GM19324 (cell line): ENCODE measurements around the gene IZUMO1.

ENCODE experiments used
- ATAC-seq: cut with Tn5 transposase; IDR thresholded peaks from one replicate; pipeline ENCODE4 v1.9.1; 2021; ENCODE audit warnings: mild to moderate bottlenecking, moderate library complexity; ENCODE audit not compliant: unreplicated experiment, low FRiP score

Gene IZUMO1

DNA sequence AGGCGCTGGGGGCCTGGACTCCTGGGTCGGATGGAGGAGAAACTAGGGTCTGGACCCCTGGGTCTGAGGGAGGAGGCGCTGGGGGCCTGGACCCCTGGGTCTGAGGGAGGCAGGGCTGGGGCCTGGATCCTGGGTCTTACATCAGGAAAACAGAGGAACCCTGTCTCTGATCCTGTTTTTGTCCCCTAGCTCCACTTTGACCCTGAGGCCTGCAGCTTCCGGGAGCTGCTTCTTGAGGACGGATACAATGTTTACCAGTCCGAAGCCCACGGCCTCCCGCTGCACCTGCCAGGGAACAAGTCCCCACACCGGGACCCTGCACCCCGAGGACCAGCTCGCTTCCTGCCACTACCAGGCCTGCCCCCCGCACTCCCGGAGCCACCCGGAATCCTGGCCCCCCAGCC, 11.0 kb upstream of the IZUMO1 start:
- no peak for ATAC-seq

DNA sequence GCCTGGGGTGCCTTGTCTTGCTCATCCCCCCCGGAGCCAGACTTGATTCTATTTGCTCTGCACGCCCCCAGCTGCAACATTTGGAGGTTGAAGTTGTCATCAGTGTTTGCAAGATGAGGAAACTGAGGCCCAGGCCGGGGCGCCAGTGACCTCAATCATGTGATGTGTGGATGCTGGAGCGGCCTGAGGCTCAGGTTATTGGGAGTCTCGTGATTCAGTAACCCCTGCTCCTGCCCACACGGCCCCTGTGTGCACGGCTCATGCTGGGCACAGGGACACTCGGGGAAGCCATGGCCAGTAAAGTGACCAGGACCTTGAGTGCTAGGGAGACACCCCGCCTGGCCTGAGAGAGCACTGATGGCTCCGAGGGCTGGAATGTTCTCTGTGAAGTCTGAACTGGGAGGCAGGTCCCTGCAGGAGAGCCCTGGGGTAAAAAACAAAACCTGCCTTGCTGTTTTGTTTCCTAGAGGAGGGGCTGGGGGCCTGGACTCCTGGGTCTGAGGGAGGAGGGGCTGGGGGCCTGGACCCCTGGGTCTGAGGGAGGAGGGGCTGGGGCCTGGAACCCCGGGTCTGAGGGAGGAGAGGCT, 10.5 kb upstream of the IZUMO1 start:
- ATAC-seq, result no peak

DNA sequence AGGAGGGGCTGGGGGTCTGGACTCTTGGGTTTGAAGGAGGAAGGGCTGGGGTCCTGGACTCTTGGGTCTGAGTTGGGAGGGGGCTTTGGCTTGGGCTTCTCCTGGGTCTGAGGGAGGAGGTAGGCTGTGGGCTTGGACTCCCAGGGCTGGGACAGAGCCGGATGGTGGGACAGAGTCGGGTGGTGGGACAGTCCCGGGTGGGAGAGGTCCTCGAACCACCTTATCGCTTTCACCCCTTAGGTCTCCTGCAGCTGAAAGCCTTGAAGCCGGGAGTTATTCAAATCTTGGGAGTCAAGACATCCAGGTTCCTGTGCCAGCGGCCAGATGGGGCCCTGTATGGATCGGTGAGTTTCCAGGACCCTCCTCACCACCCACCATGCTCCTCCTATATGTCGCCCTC, 10.0 kb upstream of the IZUMO1 start:
- ATAC-seq, result no peak

DNA sequence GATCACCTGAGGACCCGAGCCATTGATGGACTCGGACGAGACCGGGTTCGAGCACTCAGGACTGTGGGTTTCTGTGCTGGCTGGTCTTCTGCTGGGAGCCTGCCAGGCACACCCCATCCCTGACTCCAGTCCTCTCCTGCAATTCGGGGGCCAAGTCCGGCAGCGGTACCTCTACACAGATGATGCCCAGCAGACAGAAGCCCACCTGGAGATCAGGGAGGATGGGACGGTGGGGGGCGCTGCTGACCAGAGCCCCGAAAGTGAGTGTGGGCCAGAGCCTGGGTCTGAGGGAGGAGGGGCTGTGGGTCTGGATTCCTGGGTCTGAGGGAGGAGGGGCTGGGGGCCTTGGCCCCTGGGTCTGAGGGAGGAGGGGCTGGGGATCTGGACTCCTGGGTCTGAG, 9.5 kb upstream of the IZUMO1 start:
- no peak for ATAC-seq

DNA sequence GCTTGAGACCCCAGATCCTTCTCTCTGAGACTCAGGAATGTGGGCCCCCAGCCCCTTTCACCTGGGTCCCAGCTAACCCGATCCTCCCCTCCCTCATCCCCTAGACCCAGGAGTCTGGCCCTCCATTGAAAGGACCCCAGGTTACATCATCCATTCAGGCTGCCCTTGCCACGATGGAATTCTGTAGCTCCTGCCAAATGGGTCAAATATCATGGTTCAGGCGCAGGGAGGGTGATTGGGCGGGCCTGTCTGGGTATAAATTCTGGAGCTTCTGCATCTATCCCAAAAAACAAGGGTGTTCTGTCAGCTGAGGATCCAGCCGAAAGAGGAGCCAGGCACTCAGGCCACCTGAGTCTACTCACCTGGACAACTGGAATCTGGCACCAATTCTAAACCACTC, 9.1 kb upstream of the IZUMO1 start:
- ATAC-seq, result no peak

DNA sequence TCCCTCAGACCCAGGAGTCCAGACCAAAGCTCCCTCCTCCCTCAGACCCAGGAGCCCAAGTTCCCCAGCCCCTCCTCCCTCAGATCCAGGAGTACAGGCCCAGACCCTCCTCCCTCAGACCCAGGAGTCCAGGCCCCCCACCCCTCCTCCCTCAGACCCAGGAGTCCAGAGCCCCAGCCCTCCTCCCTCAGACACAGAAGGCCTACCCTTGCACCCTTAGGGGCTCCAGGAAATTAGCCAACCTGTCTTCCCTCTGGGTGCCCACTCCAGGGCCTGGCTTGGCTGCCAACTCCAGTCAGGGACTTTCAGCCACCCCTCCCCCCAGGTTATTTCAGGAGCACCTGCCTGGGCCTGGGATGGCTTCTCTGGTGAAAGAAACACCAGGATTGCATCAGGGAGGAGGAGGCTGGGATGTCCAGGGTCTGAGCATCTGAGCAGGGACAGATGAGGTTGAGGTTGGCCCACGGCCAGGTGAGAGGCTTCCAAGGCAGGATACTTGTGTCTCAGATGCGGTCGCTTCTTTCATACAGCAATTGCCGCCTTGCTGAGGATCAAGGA, 8.5 kb upstream of the IZUMO1 start, which contains the start of gene FGF21:
Gene FGF21, plus strand, starts transcription at position 441 of the 558 bp plus-strand sequence. CDS start 713 bp downstream, outside the sequence.
- no peak for ATAC-seq

DNA sequence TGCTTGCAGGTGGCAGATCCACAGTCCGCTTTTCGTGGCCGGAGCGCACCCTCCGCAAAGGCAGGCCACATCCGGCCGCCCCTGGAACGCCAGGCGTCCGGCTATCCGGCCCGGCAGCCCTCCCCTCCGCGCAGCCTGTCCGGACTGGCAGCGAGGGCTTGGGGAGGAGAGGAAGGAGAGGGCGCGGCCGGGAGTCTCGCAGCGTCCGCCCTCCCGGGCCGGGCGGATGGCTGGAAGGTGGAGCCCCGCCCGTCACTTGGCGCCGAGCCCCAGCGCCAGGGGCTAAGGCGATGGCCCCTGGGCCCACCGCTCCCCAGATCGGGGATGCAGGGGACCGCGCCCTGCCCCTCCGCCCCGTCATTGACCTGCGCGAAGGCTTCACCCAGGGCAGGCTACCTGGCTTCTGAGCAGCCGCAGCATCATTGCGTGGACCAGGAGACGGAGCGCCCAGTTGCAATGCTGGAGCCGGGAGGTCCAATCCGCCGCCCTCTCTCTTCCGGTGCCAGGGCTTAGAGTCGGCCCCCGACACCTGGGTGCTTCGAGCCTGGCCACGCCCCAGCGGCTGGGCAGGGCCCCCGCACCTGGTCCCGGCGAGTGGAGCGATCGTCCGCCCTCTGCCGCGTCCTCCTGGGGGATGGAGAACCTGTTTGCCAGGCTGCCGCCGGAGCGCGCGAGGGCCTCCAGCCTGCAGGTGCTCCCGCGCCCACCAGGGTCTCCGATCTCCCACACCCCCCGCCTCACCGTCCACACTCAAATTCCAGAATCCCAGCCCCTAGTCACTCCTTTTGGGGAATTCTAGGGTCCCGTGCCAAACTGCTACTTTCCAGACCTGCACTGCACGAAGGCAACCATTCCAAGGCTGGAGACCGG, 6.0 kb upstream of the IZUMO1 start, which contains the start of gene FUT1:
Gene FUT1, minus strand, starts transcription at position 146 of the 870 bp plus-strand sequence. CDS start 1,360 bp downstream, outside the sequence.
- ATAC-seq, result no peak

DNA sequence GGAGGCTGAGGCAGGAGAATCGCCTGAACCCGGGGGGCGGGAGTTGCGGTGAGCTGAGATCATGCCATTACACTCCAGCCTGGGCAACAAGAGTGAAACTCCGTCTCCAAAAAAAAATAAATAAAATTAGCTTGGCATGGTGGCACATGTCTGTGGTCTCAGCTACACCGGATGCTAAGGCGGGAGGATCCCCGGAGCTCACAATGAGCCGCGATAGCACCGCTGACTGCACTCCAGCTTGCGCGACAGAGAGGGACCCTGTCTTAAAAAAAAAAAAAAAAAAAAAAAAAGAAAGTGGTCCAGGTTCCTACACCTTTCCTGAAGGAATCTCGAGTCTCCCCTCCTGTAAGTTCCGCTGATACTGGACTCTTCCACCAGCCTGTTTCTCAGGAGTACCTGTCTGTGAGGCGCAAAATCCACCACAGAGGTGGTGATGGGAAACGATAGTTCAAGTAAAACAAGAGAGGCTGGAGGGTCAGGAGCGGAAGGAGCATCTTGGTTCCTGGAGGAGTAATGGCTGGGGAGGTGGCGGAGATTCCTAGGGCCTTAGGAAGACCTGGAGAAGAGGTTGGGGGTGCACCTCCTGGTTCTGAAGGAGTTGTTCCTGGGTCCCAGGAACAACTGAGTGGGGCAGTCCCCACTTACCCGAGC, 5.3 kb upstream of the IZUMO1 start:
- ATAC-seq, result no peak

DNA sequence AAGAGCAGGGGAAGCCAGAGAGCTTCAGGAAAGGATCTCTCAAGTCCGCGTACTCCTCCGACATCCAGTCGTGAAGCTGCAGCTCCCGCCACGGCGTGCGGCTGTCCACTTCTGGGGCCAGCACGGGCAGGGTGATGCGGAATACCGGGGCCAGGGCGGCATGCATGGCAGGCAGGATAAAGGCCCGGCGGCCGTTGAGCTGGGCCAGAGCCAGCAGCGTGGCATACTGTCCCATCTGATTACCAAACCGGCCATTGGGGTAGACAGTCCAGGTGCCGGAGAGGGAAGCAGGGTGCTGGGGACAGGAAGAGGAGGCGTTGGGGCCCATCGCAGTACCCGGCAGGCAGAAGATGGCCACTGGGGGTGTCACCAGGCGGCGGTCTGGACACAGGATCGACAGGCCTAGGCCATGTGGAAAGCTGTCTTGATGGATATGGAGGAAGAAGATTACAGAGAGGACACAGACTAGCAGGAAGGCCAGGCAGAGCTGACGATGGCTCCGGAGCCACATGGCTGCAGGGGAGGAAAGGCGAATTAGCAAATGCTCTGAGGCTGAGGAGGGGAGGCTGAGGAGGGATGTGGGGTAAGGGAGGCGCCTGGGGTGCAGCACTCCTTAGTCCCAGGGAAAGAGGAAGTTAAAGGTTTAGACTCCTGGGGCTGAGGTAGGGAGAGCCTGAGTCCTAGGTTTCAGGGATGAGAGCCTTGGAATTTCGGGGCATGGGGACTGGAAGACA, 4.2 kb upstream of the IZUMO1 start:
- ATAC-seq, result no peak

DNA sequence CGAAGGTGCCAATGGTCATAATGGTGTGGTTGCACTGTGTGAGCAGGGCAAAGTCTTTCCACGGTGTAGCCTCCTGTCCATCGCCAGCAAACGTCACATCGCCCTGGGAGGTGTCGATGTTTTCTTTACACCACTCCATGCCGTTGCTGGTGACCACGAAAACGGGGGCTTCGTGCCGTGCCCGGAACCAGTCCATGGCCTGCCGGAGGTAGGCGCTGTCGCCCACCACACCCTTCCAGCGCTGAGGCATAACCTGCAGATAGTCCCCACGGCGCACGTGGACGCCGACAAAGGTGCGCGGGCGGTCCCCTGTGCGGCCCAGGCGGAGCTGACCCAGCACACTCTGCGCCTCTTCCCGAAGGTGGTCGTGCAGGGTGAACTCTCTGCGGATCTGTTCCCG, 3.6 kb upstream of the IZUMO1 start:
- ATAC-seq, result no peak

DNA sequence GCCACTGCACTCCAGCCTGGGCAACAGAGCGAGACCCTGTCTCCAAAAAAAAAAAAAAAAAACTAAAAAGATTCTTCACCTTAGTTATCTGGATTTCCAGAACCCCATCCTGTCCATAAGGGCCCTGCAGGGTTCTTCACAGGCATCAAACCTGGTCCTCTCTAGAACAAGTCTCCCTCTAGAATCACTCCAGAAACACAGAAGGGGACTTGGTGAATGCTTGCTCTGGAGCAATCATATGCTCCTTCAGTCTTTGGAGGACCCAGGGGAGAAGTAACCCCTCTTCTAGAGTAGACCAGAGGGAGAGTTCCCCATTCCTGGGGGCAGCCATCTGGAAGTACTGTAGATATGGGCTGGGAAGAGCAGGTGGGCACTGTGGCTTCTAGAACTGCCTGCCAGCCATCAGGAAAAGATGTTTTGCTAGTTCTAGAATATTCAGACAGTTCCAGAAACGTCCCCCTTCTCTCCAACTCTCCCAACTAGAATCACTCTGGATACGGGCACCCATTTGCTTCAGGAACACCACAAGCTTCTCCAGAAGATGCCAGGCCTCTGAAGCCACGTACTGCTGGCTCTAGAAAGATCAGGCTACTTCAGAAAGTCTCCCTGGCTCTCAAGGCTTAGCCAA, 3.0 kb upstream of the IZUMO1 start:
- no peak for ATAC-seq

DNA sequence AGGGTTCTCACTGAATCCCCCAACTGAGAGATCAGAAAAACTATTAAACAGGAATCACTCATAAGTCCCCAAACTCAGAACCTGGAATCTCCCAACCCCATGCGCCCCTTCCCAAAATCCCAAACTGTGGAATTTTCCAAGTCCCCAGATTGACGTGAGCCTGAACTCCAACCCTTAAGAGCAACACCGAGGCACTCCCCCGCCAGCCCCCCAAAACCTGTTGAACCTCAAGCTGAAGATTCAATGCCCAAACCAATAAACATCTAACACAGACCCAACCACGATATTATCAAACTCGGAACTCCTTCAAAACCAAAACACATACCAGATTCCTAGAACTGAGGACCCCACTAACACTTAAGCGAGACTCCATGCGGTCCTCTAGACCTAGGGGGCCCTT, 599 bp downstream of the IZUMO1 start:
- ATAC-seq, result no peak

DNA sequence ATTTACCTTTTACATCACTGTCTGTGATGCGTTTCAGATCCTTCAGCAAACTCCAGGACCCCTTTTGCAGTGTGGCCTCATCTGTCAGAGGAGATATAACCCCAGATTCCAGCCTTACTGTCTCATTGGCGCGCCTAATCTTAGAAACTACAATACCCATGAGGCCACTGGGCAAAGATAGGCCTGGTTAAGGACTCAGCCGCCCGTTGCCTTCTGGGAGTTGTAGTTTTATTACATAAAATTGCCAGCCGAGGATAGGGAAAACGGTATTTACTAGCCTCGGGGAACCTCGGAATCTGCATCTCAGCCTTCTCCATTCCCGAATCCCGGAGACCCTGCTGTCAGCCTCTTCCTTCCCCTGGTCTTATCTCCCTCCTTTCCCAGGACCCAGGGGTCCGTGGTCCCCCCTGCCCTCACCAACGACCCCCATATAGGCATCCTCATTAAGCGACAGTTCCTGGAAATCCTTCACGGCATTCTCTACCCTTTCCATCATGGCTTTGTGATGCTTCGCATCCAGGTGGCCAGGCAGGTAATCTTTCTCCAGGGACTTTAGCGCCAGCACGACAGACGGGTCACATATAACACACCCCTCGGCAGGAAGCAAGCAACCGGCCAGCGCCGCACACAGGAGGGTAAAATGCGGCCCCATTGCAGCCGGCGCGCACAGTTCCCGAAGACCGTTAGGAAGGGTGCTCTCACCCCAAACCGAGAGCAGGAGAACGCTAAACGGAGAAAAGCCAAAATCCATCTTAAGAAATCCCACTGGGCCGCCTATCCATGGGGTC, 1.3 kb downstream of the IZUMO1 start:
- no peak for ATAC-seq

DNA sequence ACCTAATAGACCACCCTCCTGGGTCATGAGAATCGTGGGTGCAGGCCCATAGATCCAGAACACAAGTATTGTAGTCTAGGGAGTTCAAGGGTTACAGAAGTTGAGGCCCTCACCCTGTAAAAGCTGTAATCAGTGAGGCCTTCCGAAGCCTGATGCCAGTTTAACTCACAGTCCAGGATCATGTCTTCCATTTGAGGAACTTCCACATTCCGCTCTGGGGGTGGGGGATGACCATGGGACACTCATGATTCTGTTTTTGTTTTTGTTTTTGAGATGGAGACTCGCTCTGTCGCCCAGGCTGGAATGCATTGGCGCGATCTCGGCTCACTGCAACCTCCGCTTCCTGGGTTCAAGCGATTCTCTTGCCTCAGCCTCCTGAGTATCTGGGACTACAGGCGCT, 4.6 kb downstream of the IZUMO1 start:
- ATAC-seq, result no peak

DNA sequence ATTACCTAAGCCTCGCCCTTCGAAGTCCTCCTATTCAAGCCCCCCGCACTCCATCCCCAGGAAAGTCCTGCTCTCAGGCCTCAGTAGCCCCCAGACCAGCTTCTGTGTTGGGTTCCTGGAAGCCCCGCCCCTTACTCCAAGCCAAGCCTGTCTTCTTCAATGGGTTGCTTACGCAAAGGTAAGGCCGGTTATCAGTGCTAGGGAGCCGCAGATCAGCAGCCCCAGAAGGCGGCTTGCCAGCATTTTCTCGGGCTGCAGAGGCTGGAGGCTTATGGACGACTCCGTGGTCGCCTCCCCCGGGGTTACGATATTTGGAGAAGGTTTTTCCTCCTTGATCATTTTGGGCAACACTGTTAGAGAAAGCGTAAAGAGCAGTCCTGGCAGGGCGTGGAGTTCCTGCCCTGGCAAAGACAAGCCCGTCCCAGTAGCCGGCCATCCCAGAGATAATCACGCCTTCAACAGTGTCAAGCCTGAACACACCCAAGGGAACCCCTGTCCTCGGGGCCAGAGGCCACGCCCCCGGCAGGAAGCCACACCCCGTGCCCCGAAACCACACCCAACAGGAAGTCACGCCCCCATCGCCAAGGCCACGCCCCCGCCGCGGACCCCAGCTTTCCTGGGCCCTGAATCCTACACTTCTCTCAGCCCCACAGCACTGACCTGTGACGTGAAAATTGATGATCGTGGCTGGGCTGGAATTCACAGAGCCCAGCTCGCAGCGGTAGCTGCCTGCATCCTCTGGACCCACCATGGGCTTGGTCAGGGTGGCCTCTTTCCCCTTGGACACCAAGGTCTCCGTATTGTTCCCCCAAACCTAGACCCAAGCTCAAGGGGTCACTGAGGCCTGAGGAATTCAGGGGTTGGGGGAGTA, 5.3 kb downstream of the IZUMO1 start:
- ATAC-seq, result no peak

DNA sequence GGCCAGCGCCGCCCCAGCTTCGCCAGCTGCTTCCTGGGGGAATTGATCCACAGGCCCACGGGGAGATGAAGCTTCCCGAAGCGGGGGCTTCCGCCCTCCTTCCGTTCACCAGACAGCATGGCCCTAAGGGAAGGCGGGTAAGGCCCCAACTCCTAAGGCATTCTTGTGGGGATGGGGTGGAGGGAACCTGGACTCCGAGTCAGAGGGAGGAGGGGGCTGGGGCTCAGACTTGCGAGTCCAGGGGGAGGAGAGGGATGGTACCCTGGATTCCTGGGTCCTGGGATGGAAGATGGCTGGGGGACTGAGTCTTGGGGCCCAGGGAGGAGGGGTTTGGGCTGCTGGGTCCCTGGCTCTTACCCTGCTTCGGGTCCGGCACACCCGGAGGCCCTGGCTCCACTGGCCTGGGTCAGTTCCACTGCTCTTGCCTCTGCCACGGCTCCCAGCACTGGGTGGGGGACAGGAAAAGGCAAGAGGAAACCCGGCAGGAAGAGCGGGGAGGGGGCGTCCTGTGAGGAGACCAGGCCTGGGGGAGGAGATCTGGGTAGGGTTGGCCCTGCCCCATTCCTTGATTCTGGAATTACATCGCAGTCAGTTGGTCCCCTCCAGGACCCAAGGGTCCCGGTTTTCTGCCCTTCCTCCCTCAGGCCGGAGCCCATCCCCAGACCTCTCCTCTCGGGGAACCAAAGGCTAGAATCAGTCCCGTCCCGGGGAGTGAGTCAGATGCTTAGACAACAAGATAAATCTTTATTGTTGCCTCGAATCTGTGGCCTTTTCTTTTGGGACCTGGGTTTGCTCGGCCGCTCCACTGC, 6.3 kb downstream of the IZUMO1 start, which contains the start of gene RASIP1:
Gene RASIP1, minus strand, starts transcription at position 447 of the 809 bp plus-strand sequence. Its CDS starts 328 bp downstream, at position 119.
- ATAC-seq, result no peak

DNA sequence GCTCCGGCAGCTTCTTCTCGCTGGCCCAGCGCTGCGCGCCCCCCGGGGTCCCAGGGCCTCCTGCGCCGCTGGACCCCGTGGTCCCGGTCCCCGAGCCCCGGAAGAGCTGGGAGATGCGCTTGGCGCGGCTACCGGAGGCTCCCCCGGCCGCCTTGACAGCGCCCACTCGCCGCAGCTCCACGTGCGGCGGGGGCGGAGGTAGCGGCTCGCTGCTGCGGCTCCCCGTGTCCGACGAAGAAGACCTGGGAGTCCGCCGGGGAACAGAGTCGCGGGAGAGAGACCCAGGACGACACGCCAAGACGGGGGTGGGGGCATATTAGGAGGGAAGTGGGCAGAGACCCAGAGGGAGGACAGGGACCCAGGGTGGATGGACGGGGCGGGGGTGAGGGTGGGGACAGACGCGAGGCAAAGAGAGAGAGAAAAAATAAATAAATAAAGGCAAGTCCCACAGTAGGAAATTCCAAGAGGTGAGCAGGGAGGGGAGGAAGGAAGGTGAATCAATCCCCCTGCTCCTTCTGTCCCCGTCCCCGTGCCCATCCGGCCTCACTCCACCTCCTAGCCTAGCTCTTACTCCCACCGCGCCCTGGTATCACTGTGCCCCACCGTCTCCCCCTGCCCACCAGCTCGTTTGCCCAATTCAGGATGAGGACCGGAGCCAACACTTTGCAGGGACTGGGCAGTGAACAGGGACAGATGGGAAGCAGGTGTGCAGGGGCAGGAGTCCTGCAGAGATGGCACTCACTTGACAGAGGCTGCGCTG, 7.1 kb downstream of the IZUMO1 start:
- ATAC-seq, result no peak
